HEK293T (cell line): ENCODE measurements around the gene MT1E.

ENCODE experiments used
- CTCF ChIA-PET: fragments of 350-600 bp; formaldehyde crosslinking; extraction: SDS; loops from one replicate; lab custom pipeline; 2021; ENCODE audit warnings: antibody characterized with exemption, inconsistent platforms; lab: Yijun Ruan, JAX
- POLR2A ChIA-PET: fragments of 350-600 bp; formaldehyde crosslinking; extraction: SDS; loops from one replicate; lab custom pipeline; 2020; ENCODE audit warnings: antibody characterized with exemption, inconsistent platforms; lab: Yijun Ruan, JAX
- DNase-seq: peaks from one replicate; pipeline ENCODE4 v3.0.0; 2012; ENCODE audit warnings: mixed read lengths; ENCODE audit errors: extremely low spot score
- ARNT ChIP-seq: fragments of 450-650 bp; IDR thresholded peaks from 2 replicates; pipeline ENCODE4 v1.6.1; 2017; ENCODE audit warnings: mild to moderate bottlenecking
- BHLHE40 ChIP-seq: fragments of 450-650 bp; IDR thresholded peaks from 2 replicates; pipeline ENCODE4 v1.6.1; 2016; ENCODE audit warnings: mild to moderate bottlenecking, moderate library complexity, borderline replicate concordance
- CTBP1 ChIP-seq: fragments of 450-650 bp; IDR thresholded peaks from 2 replicates; pipeline ENCODE4 v1.6.1; 2016; ENCODE audit warnings: borderline replicate concordance
- ELF4 ChIP-seq: fragments of 450-650 bp; IDR thresholded peaks from 2 replicates; pipeline ENCODE4 v1.6.1; 2017; ENCODE audit warnings: antibody characterized with exemption
- FOXA1 ChIP-seq: fragments of 450-650 bp; IDR thresholded peaks from 2 replicates; pipeline ENCODE4 v1.6.1; 2016; ENCODE audit warnings: mild to moderate bottlenecking
- FOXK2 ChIP-seq: fragments of 450-650 bp; IDR thresholded peaks from 2 replicates; pipeline ENCODE4 v1.6.1; 2016; ENCODE audit warnings: mild to moderate bottlenecking
- FOXM1 ChIP-seq: fragments of 450-650 bp; IDR thresholded peaks from 2 replicates; pipeline ENCODE4 v1.6.1; 2017; ENCODE audit warnings: mild to moderate bottlenecking, borderline replicate concordance
- HDGF ChIP-seq: fragments of 450-650 bp; IDR thresholded peaks from 2 replicates; pipeline ENCODE4 v1.6.1; 2017; ENCODE audit warnings: antibody characterized with exemption, borderline replicate concordance
- L3MBTL2 ChIP-seq: fragments of 450-650 bp; conservative IDR thresholded peaks from 2 replicates; pipeline ENCODE4 v1.6.1; 2016; ENCODE audit warnings: mild to moderate bottlenecking
- LEF1 ChIP-seq: fragments of 450-650 bp; IDR thresholded peaks from 2 replicates; pipeline ENCODE4 v1.6.1; 2017; ENCODE audit warnings: mild to moderate bottlenecking, borderline replicate concordance
- NFRKB ChIP-seq: fragments of 450-650 bp; IDR thresholded peaks from 2 replicates; pipeline ENCODE4 v1.6.1; 2016; ENCODE audit warnings: mild to moderate bottlenecking, moderate library complexity
- PKNOX1 ChIP-seq: fragments of 450-650 bp; IDR thresholded peaks from 2 replicates; pipeline ENCODE4 v1.6.1; 2016
- SP1 ChIP-seq: fragments of 450-650 bp; IDR thresholded peaks from 2 replicates; pipeline ENCODE4 v1.6.1; 2017
- SUZ12 ChIP-seq: fragments of 450-650 bp; IDR thresholded peaks from 2 replicates; pipeline ENCODE4 v1.6.1; 2016; ENCODE audit warnings: mild to moderate bottlenecking
- TARDBP ChIP-seq: fragments of 450-650 bp; IDR thresholded peaks from 2 replicates; pipeline ENCODE4 v1.6.1; 2016
- ZNF384 ChIP-seq: fragments of 450-650 bp; IDR thresholded peaks from 2 replicates; pipeline ENCODE4 v1.6.1; 2016

MT1E gene

GRCh38 chr16:56632156-56632847 is 6.7 kb downstream of the MT1E start, which contains the start of gene MT1M:
TSS of gene MT1M (plus strand) at chr16:56632659. CDS start at chr16:56632732, 73 bp downstream.
- TF ChIP-seq ELF4: no peak
- TF ChIP-seq FOXA1: no peak
- no peak for TF ChIP-seq CTBP1
- no peak for TF ChIP-seq TARDBP
- TF ChIP-seq SUZ12: no peak
- no peak for TF ChIP-seq HDGF
- no peak for TF ChIP-seq BHLHE40
- TF ChIP-seq ZNF384: no peak
- ChIA-PET POLR2A (no interaction called here), CTCF (no interaction called here)
- no peak for DNase-seq

GRCh38 chr16:56632848-56633365 is 7.3 kb downstream of the MT1E start:
- no peak for DNase-seq
- POLR2A ChIA-PET: no interaction called here
- CTCF ChIA-PET: no interaction called here
- TF ChIP-seq SP1 (no peak), NFRKB (no peak), FOXK2 (no peak), SUZ12 (no peak), LEF1 (no peak), L3MBTL2 (no peak), ZNF384 (no peak), CTBP1 (no peak), FOXA1 (no peak), PKNOX1 (no peak), TARDBP (no peak), BHLHE40 (no peak), HDGF (no peak), ARNT (no peak)

- ChIA-PET POLR2A (no interaction called here), CTCF (no interaction called here)
- DNase-seq: no peak
- TF ChIP-seq FOXA1: no peak
- no peak for TF ChIP-seq FOXK2
- no peak for TF ChIP-seq ARNT
- no peak for TF ChIP-seq TARDBP
- TF ChIP-seq ZNF384: no peak
- TF ChIP-seq L3MBTL2: no peak
- no peak for TF ChIP-seq FOXM1
- no peak for TF ChIP-seq HDGF
- no peak for TF ChIP-seq SP1
- no peak for TF ChIP-seq CTBP1
- no peak for TF ChIP-seq LEF1
These were observed 8.0 kb downstream of the MT1E start for GRCh38 chr16:56633535-56633934.

- ChIA-PET CTCF (no interaction called here), POLR2A (interaction anchor here (1.1 kb wide), 1 partner anchor 27 kb away, joined by 3 read pairs; the partner anchor contains the start of gene MT2A)
- no peak for DNase-seq
- TF ChIP-seq FOXA1 (no peak), L3MBTL2 (no peak), PKNOX1 (no peak), SUZ12 (no peak), ARNT (no peak)
These were observed 9.3 kb downstream of the MT1E start for GRCh38 chr16:56634715-56635440.

GRCh38 chr16:56635441-56635967 is 9.9 kb downstream of the MT1E start:
- no peak for DNase-seq
- TF ChIP-seq ELF4 (no peak), PKNOX1 (no peak), SP1 (no peak), LEF1 (no peak), BHLHE40 (no peak), CTBP1 (no peak), NFRKB (no peak), L3MBTL2 (no peak), FOXA1 (no peak), HDGF (no peak), SUZ12 (no peak), FOXK2 (no peak), FOXM1 (no peak), ZNF384 (no peak), ARNT (no peak), TARDBP (no peak)
- CTCF ChIA-PET: no interaction called here
- POLR2A ChIA-PET: no interaction called here
